NCI-H2029 treated with DMSO at 0.1 percent for 48 hours (cell line): ENCODE measurements around the gene ELAVL3.
"Not testable (repeated sequence)": the region's sequence is repeated elsewhere in the genome, so short reads cannot be mapped to it uniquely, and the experiment has no call there.

ENCODE experiments used
- DNase-seq: peaks from one replicate; lab custom pipeline; 2025; lab: John Stamatoyannopoulos, UW

ELAVL3 gene

GRCh38 chr19:11435833-11436313 is 45.0 kb downstream of the ELAVL3 start:
- DNase-seq = no peak

GRCh38 chr19:11435057-11435832 is 45.6 kb downstream of the ELAVL3 start, which contains the start of the genes ODAD3 and PRKCSH:
TSS of gene ODAD3 (minus strand) at chr19:11435121. CDS start at chr19:11435016, 105 bp downstream.
TSS of gene PRKCSH (plus strand) at chr19:11435635. CDS start at chr19:11436118, 483 bp downstream.
- peak; percentile 98 for DNase-seq

- no peak for DNase-seq
Measured at GRCh38 chr19:11434703-11435056, 46.2 kb downstream of the ELAVL3 start.

- DNase-seq = not testable (repeated sequence)
Measured at GRCh38 chr19:11433526-11433925, 47.3 kb downstream of the ELAVL3 start.

GRCh38 chr19:11426656-11427055 is 54.2 kb downstream of the ELAVL3 start:
- DNase-seq = no peak

- no peak for DNase-seq
Measured at GRCh38 chr19:11425719-11426457, 55.0 kb downstream of the ELAVL3 start.

GRCh38 chr19:11423791-11424181 is 57.1 kb downstream of the ELAVL3 start:
- no peak for DNase-seq

- DNase-seq = no peak
Measured at GRCh38 chr19:11423164-11423790, 57.6 kb downstream of the ELAVL3 start.

- no peak for DNase-seq
Measured at GRCh38 chr19:11422163-11423065, 58.4 kb downstream of the ELAVL3 start.

GRCh38 chr19:11421371-11422098 is 59.3 kb downstream of the ELAVL3 start:
- DNase-seq = no peak

GRCh38 chr19:11420429-11421370 is 60.1 kb downstream of the ELAVL3 start:
- DNase-seq = no peak

- peak; percentile 28 for DNase-seq
Measured at GRCh38 chr19:11418549-11419506, 62.0 kb downstream of the ELAVL3 start, which contains the start of gene RGL3. TSS of gene RGL3 (minus strand) at chr19:11419314. CDS start at chr19:11419278, 36 bp downstream.

- no peak for DNase-seq
Measured at GRCh38 chr19:11418094-11418548, 62.7 kb downstream of the ELAVL3 start.

- DNase-seq = no peak
Measured at GRCh38 chr19:11416346-11417052, 64.3 kb downstream of the ELAVL3 start.

- DNase-seq = no peak
Measured at GRCh38 chr19:11414544-11414943, 66.3 kb downstream of the ELAVL3 start.

- DNase-seq = no peak
Measured at GRCh38 chr19:11410682-11411081, 70.2 kb downstream of the ELAVL3 start.

- no peak for DNase-seq
Measured at GRCh38 chr19:11408591-11408990, 72.3 kb downstream of the ELAVL3 start.
